ENCODE measurements around the gene GYS1. TPM values are rescaled to one million over a fixed set of nuclear protein-coding genes. Genes with fewer than 3 reads are reported as not detected.

GYS1 gene
- total RNA-seq, 1 donor from 2014 or later = 57.4 TPM

DNA sequence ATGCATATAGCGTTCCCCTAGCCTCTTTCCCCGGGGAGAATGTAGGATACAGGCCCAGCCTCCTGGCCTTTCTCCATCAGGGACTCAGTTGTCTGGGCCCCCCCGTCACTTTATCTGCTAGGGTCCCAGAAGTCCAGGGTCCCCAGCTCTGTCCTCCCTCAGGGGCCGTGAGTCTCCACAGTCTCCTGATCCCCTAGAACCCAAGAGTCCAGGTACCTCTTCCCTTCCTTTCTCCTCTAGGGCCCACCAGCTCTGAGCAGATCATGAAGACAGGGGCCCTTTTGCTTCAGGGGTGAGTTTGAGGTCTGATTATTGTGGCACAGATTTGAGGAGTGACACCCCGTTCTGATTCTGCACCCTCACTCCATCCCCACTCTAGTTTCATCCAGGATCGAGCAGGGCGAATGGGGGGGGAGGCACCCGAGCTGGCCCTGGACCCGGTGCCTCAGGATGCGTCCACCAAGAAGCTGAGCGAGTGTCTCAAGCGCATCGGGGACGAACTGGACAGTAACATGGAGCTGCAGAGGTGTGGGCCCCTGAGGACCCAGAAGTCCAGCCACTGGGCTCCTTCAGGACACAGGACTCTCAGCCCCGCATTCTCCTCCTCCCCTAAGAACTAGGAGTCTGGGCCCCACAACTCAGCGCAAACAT is 37.7 kb downstream of the GYS1 start:
- Mint-ChIP-seq H3K4me1 (ENCODE audit: low read depth) (peaks cover 12% of the 10 kb centered on the region), H3K36me3 (ENCODE audit: insufficient read depth) (peaks cover 10% of the 10 kb centered on the region), H3K9me3 (ENCODE audit: low read depth) (no peaks in the 10 kb centered on the region), H3K4me3 (ENCODE audit: low read depth) (peak overlapping the region; percentile 64), H3K27me3 (no peaks in the 10 kb centered on the region), H3K27ac (peak overlapping the region; percentile 77)
- no peak for DNase-seq (ENCODE audit: low spot score, unreplicated experiment)
- TF ChIP-seq, protein P1, sequence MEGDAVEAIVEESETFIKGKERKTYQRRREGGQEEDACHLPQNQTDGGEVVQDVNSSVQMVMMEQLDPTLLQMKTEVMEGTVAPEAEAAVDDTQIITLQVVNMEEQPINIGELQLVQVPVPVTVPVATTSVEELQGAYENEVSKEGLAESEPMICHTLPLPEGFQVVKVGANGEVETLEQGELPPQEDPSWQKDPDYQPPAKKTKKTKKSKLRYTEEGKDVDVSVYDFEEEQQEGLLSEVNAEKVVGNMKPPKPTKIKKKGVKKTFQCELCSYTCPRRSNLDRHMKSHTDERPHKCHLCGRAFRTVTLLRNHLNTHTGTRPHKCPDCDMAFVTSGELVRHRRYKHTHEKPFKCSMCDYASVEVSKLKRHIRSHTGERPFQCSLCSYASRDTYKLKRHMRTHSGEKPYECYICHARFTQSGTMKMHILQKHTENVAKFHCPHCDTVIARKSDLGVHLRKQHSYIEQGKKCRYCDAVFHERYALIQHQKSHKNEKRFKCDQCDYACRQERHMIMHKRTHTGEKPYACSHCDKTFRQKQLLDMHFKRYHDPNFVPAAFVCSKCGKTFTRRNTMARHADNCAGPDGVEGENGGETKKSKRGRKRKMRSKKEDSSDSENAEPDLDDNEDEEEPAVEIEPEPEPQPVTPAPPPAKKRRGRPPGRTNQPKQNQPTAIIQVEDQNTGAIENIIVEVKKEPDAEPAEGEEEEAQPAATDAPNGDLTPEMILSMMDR (IDR thresholded peaks at IDR 0.05; ENCODE audit: unreplicated experiment) = no peak

DNA sequence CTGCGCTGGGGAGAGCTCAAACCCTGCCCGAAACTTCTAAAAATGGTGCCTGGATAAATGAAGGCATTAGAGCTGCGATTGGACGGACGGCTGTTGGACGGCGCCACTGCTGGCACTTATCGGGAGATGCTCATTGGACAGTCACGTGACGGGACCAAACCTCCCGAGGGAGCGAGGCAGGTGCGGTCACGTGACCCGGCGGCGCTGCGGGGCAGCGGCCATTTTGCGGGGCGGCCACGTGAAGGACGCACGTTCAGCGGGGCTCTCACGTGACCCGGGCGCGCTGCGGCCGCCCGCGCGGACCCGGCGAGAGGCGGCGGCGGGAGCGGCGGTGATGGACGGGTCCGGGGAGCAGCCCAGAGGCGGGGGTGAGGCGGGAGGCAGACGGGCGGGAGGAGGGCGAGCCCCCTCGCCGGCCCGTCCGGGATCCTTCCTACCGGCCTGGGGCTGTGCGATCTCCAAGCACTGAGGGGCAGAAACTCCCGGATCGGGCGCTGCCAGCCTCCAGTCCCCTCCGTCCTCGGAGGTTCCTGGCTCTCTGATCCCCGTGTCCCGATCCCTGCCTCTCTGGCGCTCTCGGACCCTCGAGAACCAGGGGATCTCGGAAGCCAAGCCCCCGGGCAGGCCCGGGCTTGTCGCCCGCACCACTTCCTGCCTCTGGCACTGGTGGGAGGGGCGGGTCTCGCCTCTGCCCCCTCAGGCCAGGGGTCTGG is 38.4 kb downstream of the GYS1 start, which contains the start of gene BAX:
TSS of gene BAX (plus strand) at position 281 of the 713 bp plus-strand sequence. CDS start at position 335, 54 bp downstream.
- Mint-ChIP-seq H3K9me3 (ENCODE audit: low read depth) (no peaks in the 10 kb centered on the region), H3K27ac (peak within 1 kb of the TSS; percentile 78), H3K4me1 (ENCODE audit: low read depth) (peaks cover 12% of the 10 kb centered on the region), H3K27me3 (no peaks in the 10 kb centered on the region), H3K4me3 (ENCODE audit: low read depth) (peak within 1 kb of the TSS; percentile 64), H3K36me3 (ENCODE audit: insufficient read depth) (peaks cover 10% of the 10 kb centered on the region)
- peak; percentile 98 for DNase-seq (ENCODE audit: low spot score, unreplicated experiment)
- TF ChIP-seq, protein P1 (IDR thresholded peaks at IDR 0.05; ENCODE audit: unreplicated experiment) = no peak

DNA sequence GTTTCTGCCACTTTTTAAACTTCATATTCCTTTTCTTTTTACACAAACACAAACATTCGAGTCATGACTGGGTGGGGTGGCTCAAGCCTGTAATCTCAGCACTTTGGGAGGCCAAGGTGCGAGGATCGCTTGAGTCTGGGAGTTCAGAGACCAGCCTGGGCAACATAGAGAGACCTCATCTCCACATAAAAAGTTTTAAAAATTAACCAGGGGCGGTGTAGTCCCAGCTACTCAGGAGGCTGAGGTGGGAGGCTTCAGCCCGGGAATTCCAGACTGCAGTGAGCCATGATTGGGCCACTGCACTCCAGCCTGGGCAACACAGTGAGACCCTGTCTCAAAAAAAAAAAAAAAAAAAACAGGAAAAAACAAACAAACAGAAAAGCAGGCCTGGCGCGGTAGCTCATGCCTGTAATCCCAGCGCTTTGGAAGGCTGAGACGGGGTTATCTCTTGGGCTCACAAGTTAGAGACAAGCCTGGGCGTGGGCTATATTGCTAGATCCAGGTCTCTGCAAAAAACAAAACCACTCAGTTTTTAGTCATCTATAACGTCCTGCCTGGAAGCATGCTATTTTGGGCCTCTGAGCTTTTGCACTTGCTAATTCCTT is 39.0 kb downstream of the GYS1 start:
- Mint-ChIP-seq H3K36me3 (ENCODE audit: insufficient read depth) (peaks cover 10% of the 10 kb centered on the region), H3K4me1 (ENCODE audit: low read depth) (peaks cover 12% of the 10 kb centered on the region), H3K4me3 (ENCODE audit: low read depth) (peak overlapping the region; percentile 64), H3K27me3 (no peaks in the 10 kb centered on the region), H3K27ac (peak overlapping the region; percentile 78), H3K9me3 (ENCODE audit: low read depth) (no peaks in the 10 kb centered on the region)
- no peak for DNase-seq (ENCODE audit: low spot score, unreplicated experiment)
- TF ChIP-seq, protein P1 (IDR thresholded peaks at IDR 0.05; ENCODE audit: unreplicated experiment) = no peak

DNA sequence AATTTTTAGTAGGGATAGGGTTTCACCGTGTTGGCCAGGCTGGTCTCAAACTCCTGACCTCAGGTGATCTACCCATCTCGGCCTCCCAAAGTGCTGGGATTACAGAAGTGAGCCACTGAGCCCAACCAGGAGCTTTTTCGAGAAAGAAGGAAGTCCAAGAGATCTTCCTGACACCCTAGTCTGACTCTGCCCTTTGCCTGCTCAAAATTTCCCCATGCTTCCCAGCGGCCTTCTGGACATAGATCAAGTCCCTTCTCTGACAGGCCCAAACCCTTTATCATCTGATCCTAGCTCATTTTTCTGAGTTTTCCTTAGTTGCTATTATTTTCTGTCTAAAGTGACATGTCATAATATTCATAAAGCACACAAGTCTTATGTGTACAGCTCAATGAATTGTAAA is 40.0 kb downstream of the GYS1 start:
- Mint-ChIP-seq H3K4me1 (ENCODE audit: low read depth) (peaks cover 12% of the 10 kb centered on the region), H3K4me3 (ENCODE audit: low read depth) (peak overlapping the region; percentile 7), H3K27ac (no peak overlapping the region), H3K36me3 (ENCODE audit: insufficient read depth) (peaks cover 10% of the 10 kb centered on the region), H3K9me3 (ENCODE audit: low read depth) (no peaks in the 10 kb centered on the region), H3K27me3 (no peaks in the 10 kb centered on the region)
- DNase-seq (ENCODE audit: low spot score, unreplicated experiment) = no peak
- TF ChIP-seq, protein P1 (IDR thresholded peaks at IDR 0.05; ENCODE audit: unreplicated experiment) = no peak

DNA sequence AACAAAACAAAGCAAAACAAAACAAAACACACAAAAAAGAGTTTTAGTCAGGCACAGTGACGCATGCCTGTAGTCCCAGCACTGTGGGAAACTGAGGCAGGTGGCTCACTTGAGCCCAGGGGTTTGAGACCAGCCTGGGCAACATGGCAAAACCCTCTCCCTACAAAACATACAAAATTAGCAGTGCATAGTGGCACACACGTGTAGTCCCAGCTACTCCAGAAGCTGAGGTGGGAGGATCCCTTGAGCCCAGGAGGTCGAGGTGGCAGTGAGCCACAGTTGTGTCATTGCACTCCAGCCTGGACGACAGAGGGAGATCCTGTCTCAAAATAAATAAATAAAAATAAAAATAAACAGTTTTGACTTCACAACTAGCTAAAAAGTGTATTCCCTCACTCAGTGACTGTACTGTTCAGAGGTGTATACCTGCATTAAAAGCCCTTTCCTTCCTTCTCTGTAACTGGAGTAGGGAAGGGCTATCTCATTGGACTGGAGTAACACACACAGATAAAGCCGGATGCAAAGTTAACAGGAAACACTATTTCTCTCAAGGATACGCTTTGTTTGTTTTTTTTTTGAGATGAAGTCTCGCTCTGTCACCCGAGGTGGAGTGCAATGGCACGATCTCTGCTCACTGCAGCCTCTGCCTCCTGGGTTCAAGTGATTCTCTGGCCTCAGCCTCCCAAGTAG is 42.1 kb downstream of the GYS1 start:
- no peaks in the 10 kb centered on the region for H3K27me3 Mint-ChIP-seq
- H3K4me1 Mint-ChIP-seq (ENCODE audit: low read depth) = peaks cover 7% of the 10 kb centered on the region
- no peak overlapping the region for H3K27ac Mint-ChIP-seq
- TF ChIP-seq, protein P1 (IDR thresholded peaks at IDR 0.05; ENCODE audit: unreplicated experiment) = no peak
- no peak for DNase-seq (ENCODE audit: low spot score, unreplicated experiment)
- no peaks in the 10 kb centered on the region for H3K9me3 Mint-ChIP-seq (ENCODE audit: low read depth)
- no peaks in the 10 kb centered on the region for H3K36me3 Mint-ChIP-seq (ENCODE audit: insufficient read depth)
- H3K4me3 Mint-ChIP-seq (ENCODE audit: low read depth) = no peak overlapping the region
